Spleen (tissue), 11 donors: ENCODE measurements around the gene ARID3B. TPM values are rescaled to one million over a fixed set of nuclear protein-coding genes. Genes with fewer than 3 reads are reported as not detected.
A peak's percentile ranks its signal among the peaks of the same experiment; 100 is the strongest.
"Not testable (repeated sequence)": the region's sequence is repeated elsewhere in the genome, so short reads cannot be mapped to it uniquely, and the experiment has no call there.

Experiments
- DNase-seq: peaks from one replicate; pipeline ENCODE4 v3.0.0-alpha.2; 2020
- H3K27ac ChIP-seq, 8 donors: fragments of 200-600 bp; sonication (generic) in 7 of 8; 1 replicate in 4 of 8; 2 replicates in 4 of 8; pipeline versions ENCODE4 v1.5.0 to v1.8.0; 2016 to 2021; ENCODE audit warnings: inconsistent platforms in 4 of 8, mild to moderate bottlenecking in 4 of 8, moderate library complexity in 1 of 8
- H3K27me3 ChIP-seq, 7 donors: fragments of 200-600 bp; sonication (generic) in 6 of 7; replicated peaks in 1 of 7; 1 replicate in 4 of 7; 2 replicates in 3 of 7; pipeline versions ENCODE4 v1.5.0 to v1.8.0; 2016 to 2021; ENCODE audit warnings: inconsistent platforms in 3 of 7, mild to moderate bottlenecking in 1 of 7
- H3K36me3 ChIP-seq, 6 donors: fragments of 200-600 bp; sonication (generic) in 5 of 6; 1 replicate in 4 of 6; 2 replicates in 2 of 6; pipeline versions ENCODE4 v1.5.0 to v1.8.0; 2016 to 2021; ENCODE audit warnings: inconsistent platforms in 2 of 6
- H3K4me1 ChIP-seq, 6 donors: fragments of 200-600 bp; sonication (generic) in 5 of 6; 1 replicate in 3 of 6; 2 replicates in 3 of 6; pipeline versions ENCODE4 v1.5.0 to v1.8.0; 2016 to 2021; ENCODE audit warnings: inconsistent platforms in 3 of 6
- H3K4me3 ChIP-seq, 8 donors: fragments of 200-600 bp; sonication (generic) in 7 of 8; 1 replicate in 4 of 8; 2 replicates in 4 of 8; pipeline versions ENCODE4 v1.5.0 to v1.8.0; 2016 to 2021; ENCODE audit warnings: inconsistent platforms in 4 of 8, mild to moderate bottlenecking in 4 of 8, moderate library complexity in 2 of 8
- H3K9me3 ChIP-seq, 8 donors: fragments of 200-600 bp; sonication (generic) in 7 of 8; 1 replicate in 4 of 8; 2 replicates in 4 of 8; pipeline versions ENCODE4 v1.5.0 to v1.8.0; 2016 to 2021; ENCODE audit warnings: inconsistent platforms in 4 of 8
- CTCF ChIP-seq, 11 experiments: fragments of 200-600 bp in 7 of 11; fragments of 450-650 bp in 4 of 11; sonication (generic) in 4 of 11; IDR thresholded peaks in 8 of 11; conservative IDR thresholded peaks in 3 of 11; 1 replicate in 7 of 11; 2 replicates in 4 of 11; pipeline versions ENCODE4 v1.4.0 to v1.8.0; 2016 to 2021; ENCODE audit warnings: antibody characterized with exemption in 11 of 11, inconsistent platforms in 4 of 11, mild to moderate bottlenecking in 1 of 11
- POLR2A ChIP-seq, 3 donors: fragments of 450-650 bp; IDR thresholded peaks; one replicate each; pipeline ENCODE4 v1.5.1; 2017; ENCODE audit warnings: antibody characterized with exemption in 3 of 3, mild to moderate bottlenecking in 1 of 3
- POLR2AphosphoS5 ChIP-seq, 3 donors: sonication (generic); formaldehyde crosslinking; IDR thresholded peaks; one replicate each; pipeline ENCODE4 v1.5.1; 2017; ENCODE audit warnings: antibody characterized with exemption in 3 of 3
- WGBS, 5 donors: extraction: QIAGEN DNeasy Blood & Tissue Kit in 3 of 5; methylation state at CpG; one replicate each; pipeline versions ENCODE4 v1.1.5 to v1.1.7; 2013 to 2018; 5-methylcytosine and 5-hydroxymethylcytosine counted together
- intact Hi-C: fragments of 100-400 bp; cut with DNase I; formaldehyde crosslinking; loops from one replicate; pipeline ENCODE4 v1.15.0; 2023; ENCODE audit warnings: low total_unique reads
- polyA plus RNA-seq, 3 donors: library from polyadenylated mRNA; stranded (reverse); fragments of 200-250 nt; gene quantifications; one replicate each; pipeline ENCODE4 v1.2.1, GENCODE V29; 2013
- total RNA-seq, 7 donors: library from RNA; depleted of rRNA in 3 of 7; stranded (reverse); fragments of >200 nt in 3 of 7; fragmentation: NEBNext Ultra II Directional in 4 of 7; extraction: Animal tissue kit (Norgen Biotek cat#: 25700) in 4 of 7; gene quantifications; one replicate each; pipeline versions ENCODE4 v1.1.0 to v1.2.1, GENCODE V29; 2016 to 2021
- donor health status: healthy with polysubstance abuse.
- donor health status: DM: no; HTN: no; CAD: no; lungs with moderate emphysema.
- donor health status: DM: no; HTN: no; CAD: no.
- donor health status: Bipolar disorder and iron deficiency.
- donor health status: healthy.
- donor health status: DM: no; HTN: no; CAD: no.
- donor health status: DM: yes; HTN: yes; CAD: no.

ARID3B gene
- total and polyA plus RNA-seq, 10 donors = 3.5 to 25.2 (median 15.6) TPM

DNA sequence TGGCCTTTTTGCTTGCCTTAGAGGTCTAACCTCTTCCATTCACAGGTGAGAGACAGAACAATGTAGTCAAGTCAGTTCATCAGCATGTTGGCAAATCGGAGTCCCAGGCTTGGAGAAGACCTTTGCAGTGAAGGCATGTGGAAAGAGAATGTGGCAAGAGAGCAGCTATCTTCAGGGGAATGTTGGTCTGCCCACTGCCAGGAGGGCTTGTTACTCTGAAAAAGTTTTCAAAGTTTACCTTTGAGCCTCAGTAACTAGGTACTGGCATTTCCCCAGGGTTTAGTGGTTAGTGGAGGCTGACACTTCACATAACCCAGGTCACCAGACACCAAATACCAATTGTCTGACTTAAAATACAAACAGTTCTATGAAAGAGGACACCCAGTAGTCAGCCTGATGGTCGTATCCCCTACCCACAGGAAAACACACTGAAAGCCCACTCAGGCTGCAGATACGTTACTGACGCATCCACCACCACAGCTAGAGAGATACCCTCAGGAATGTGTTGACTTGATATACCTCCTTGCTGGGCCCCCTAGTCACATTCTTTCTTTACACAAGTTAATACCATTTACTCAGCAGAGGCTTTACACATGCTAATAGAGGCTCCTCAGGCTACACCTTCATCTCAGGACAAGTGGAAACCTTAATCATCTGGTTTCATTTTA, 9.7 kb upstream of the ARID3B start:
- no peaks in the 10 kb centered on the region for H3K27me3 ChIP-seq
- DNase-seq = no peak
- WGBS, 5 donors = 79 to 92% (median 90%) methylated on average over 3 to 4 of the region's 4 CpGs
- no peak overlapping the region for H3K4me3 ChIP-seq
- H3K9me3 ChIP-seq = no peaks in the 10 kb centered on the region
- no peaks in the 10 kb centered on the region for H3K4me1 ChIP-seq
- H3K27ac ChIP-seq = no peak overlapping the region
- no peaks in the 10 kb centered on the region for H3K36me3 ChIP-seq
- intact Hi-C loops = no loop called here
- TF ChIP-seq POLR2A (IDR thresholded peaks at IDR 0.05) = no peak
- no peak for TF ChIP-seq CTCF (IDR thresholded peaks at IDR 0.05 in 8 of 11, conservative IDR thresholded peaks at IDR 0.05 in 3 of 11)
- TF ChIP-seq POLR2AphosphoS5 (IDR thresholded peaks at IDR 0.05) = no peak

- H3K4me3 ChIP-seq = no peak overlapping the region
Observed at GRCh38 chr15:74535388-74536084, 5.5 kb upstream of the ARID3B start.

DNA sequence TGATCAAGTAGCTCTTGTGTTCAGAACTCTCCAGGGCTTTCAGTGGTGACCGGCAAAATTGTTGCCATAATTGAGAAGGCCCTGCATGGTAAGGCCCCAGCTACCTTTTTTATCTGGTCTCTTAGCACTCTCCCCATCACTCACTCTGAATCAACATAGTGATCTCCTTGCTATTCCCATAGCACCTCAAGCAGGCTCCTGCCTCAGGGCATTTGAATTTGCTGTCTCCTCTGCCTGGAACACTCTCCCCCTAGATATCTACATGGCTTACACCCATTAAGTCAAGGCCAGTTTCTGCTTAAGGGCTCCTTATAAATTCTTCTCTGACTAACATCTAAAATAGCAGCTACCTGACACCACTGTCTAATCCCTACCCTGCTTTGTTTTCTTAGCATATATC, 3.3 kb upstream of the ARID3B start:
- Histone ChIP-seq H3K9me3 (no peaks in the 10 kb centered on the region), H3K27ac (no peak overlapping the region), H3K4me1 (peaks cover 6 to 32% (median 23%) of the 10 kb centered on the region in 6 donors), H3K27me3 (no peaks in the 10 kb centered on the region), H3K36me3 (no peaks in the 10 kb centered on the region), H3K4me3 (no peak overlapping the region)
- no peak for TF ChIP-seq POLR2AphosphoS5 (IDR thresholded peaks at IDR 0.05)
- no peak for TF ChIP-seq POLR2A (IDR thresholded peaks at IDR 0.05)
- TF ChIP-seq CTCF (IDR thresholded peaks at IDR 0.05 in 8 of 11, conservative IDR thresholded peaks at IDR 0.05 in 3 of 11) = no peak
- DNase-seq = no peak
- 90 to 100% (median 98%) methylated on average over 1 of the region's 1 CpG for WGBS, 5 donors
- intact Hi-C loops = loop anchor here (5.0 kb wide), 1 partner anchor 165 kb away; no protein-coding TSS in a partner anchor

More at GRCh38 chr15:74535388-74536084, 5.5 kb upstream of the ARID3B start:
- Histone ChIP-seq H3K27ac (no peak overlapping the region), H3K36me3 (no peaks in the 10 kb centered on the region), H3K4me1 (peaks cover 6 to 15% (median 12%) of the 10 kb centered on the region in 6 donors), H3K27me3 (no peaks in the 10 kb centered on the region), H3K9me3 (no peaks in the 10 kb centered on the region)
- intact Hi-C loops = loop anchor here (5.0 kb wide), 1 partner anchor 163 kb away; no protein-coding TSS in a partner anchor
- no peak for DNase-seq
- TF ChIP-seq CTCF (IDR thresholded peaks at IDR 0.05 in 8 of 11, conservative IDR thresholded peaks at IDR 0.05 in 3 of 11) = no peak
- TF ChIP-seq POLR2A (IDR thresholded peaks at IDR 0.05) = no peak
- TF ChIP-seq POLR2AphosphoS5 (IDR thresholded peaks at IDR 0.05) = no peak
- WGBS, 5 donors = 69 to 85% (median 75%) methylated on average over 3 of the region's 3 CpGs

DNA sequence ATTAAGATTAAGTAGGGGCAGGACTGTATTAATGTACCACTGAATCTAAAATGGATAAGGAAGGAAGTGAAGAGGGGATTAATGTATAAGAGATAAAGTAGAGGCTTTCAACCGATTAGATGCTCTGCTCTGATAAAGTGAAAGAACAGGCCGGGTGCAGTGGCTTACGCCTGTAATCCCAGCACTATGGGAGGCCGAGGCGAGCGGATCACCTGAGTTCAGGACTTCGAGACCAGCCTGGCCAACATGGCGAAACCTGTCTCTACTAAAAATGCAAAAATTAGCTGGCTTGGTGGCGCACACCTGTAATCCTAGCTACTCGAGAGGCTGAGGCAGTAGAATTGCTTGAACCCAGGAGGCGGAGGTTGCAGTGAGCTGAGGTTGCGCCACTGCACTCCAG, 1.5 kb upstream of the ARID3B start:
- H3K9me3 ChIP-seq, H3K27ac ChIP-seq, H3K27me3 ChIP-seq, H3K36me3 ChIP-seq, DNase-seq: not testable (repeated sequence)
- peaks cover 15 to 50% (median 36%) of the 10 kb centered on the region in 6 donors for H3K4me1 ChIP-seq
- WGBS, 5 donors = 88 to 94% (median 93%) methylated on average over 12 of the region's 12 CpGs
- H3K4me3 ChIP-seq = peak overlapping the region in 1 of 8 donors; percentile 79
- intact Hi-C loops = loop anchor here (5.0 kb wide), 1 partner anchor 167 kb away; no protein-coding TSS in a partner anchor
